OCI-M2 (cell line): ENCODE measurements around the gene DDA1.

Experiments used
- DNase-seq: peaks from one replicate; lab custom pipeline; 2025; ENCODE audit not compliant: unreplicated experiment; lab: John Stamatoyannopoulos, UW

Gene DDA1

DNA sequence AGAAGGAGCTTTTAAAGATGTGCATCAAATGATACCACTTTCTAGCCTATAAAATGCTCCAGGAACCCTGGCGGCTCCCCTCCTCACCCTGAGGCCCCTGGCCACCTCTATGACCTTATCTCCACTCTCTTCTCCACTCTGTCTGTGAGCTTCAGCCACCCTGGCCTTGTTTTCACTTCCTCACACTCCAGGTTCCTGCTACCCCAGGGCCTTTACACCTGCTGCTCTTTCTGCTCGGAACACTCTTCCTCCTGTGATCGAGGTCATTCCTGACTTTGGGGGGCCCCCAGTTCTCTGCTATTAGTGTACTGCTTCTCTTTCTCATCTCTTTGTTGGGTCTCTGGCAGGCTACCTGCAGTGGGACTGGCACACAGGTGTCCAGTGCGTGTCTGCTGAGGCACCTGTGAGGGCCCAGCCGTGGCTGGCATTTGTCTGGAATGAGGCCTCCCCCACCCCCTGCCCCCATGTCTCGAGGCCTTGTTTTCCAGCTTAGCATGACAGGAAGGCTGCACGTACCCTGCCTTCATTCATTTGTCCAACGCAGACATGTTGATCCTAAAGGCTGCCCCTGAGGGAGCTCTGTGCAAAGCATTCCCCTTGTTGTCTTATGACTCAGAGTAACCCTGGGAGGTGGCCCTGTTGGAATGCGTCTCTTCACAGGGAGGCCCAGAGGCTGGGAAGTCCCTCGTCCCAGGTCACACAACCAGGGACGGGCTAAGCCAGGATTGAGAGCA, 2.3 kb downstream of the DDA1 start:
- DNase-seq = no peak

DNA sequence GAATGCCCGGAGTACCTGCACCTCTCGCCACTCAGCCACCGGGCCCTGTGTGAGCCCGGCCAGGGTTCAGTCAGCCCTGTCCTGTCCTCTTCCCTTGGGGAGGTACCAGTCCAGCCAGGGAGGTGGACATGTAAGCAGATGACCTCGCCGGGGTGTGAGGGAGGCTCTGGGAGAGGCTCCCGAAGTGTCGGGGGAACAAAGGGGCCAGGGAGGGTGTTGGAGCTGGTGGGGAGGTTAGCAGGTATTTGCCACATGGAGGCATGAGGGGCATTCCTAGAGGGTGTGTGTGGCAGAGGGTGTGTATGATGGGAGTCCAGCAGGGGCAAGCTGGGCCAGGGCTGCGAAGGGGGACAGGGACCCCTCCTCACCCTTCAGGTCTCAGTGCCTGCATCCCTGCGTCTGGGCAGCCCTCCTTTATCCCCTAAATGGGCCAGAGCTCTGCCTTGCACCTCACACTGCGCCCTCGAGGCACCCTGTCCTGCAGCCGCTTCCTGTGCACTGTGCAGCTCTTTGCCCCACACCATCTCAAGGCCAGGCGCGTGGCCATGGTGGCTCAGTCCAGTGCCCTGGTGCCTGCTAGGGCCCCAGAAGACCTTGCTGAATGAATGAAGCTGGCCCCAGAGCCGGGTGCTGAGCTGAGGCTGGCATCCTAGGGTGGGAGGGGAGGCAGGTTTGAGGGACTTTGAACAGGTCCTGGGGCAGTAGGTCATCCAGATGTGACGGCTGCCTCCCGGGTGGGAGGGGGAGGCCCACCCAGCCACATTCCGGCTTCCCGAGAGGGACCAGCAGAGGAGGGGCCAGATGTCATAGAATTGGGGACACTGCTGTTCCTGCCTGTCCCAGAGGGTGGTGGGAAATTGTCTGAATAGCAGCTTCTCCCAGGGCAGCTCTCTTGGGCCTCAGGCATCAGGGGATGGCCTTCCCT, 3.1 kb downstream of the DDA1 start:
- DNase-seq = no peak

GRCh38 chr19:17314007-17314593, 4.7 kb downstream of the DDA1 start:
- DNase-seq = no peak

DNA sequence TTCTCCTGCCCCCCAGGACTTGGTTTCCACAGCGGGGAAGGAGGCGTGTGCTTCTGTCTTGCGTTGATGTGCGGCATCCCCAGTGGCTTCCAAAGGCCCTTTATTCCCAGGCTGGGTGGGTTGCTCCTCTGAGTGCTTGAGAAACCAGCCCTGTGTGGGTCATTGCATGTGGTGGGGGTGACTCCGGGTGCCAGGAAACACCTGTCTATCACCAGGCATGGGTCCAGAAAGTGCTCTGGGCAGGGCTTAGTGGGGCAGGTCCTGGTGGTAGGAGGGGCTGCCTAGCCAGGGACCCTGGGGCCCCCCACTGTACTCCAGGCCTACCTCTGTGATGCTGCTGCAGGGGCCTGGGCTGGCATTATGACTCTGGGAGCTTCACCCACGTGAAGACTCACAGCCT, 9.6 kb downstream of the DDA1 start:
- DNase-seq = no peak

DNA sequence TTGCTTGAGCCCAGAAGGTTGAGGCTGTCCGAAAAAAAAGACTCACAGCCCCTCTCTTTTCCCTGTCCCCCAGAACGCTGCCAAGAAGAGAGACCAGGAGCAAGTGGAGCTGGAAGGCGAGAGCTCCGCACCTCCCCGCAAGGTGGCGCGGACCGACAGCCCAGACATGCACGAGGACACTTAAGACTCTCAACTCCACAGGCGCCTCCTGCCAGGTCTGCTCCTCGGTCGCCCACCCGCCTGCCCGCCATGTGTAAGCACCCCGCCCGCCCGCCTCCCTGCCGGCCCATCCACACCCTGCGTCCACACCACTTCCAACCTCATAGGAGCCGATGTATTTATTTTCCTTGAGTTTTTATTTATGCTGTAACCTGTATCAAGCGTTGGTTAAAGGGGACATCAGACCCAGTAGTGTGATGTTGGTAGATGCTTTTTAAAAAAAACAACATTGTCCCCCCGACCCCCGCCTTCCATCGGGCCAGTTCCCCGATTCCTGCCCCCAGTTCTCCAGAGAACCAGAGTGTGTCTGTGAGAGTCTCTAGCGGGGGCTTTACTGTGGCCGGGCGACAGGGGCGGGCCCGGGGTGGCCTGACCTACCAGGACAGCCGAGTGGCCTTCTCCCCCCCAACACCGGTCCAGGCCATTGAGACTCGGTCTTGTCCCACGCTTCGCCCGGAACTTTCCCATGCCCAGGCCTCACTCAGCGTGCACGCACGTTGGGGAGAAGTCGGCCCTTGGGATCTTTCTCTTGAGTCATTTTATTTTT, 10.3 kb downstream of the DDA1 start:
- DNase-seq = no peak

DNA sequence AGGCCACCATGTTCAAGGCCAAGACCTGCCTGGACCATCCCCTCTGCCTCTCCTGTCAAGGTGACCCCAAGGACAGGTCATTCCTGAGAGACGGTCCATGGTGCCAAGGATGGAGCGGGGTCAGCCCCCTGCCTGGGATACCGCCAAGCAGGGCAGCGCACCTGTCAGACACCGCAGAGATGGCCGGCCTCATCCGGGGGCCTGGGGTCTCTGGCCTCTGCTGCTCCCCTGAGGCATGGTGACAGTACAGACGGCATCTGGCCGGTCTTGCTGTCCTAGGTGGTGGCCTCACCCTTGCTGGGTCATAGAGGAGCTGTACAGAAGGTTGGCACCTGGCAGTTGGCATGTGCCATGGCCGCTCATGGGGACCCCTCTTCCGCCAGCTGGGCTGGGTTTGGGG, 11.1 kb downstream of the DDA1 start:
- no peak for DNase-seq

DNA sequence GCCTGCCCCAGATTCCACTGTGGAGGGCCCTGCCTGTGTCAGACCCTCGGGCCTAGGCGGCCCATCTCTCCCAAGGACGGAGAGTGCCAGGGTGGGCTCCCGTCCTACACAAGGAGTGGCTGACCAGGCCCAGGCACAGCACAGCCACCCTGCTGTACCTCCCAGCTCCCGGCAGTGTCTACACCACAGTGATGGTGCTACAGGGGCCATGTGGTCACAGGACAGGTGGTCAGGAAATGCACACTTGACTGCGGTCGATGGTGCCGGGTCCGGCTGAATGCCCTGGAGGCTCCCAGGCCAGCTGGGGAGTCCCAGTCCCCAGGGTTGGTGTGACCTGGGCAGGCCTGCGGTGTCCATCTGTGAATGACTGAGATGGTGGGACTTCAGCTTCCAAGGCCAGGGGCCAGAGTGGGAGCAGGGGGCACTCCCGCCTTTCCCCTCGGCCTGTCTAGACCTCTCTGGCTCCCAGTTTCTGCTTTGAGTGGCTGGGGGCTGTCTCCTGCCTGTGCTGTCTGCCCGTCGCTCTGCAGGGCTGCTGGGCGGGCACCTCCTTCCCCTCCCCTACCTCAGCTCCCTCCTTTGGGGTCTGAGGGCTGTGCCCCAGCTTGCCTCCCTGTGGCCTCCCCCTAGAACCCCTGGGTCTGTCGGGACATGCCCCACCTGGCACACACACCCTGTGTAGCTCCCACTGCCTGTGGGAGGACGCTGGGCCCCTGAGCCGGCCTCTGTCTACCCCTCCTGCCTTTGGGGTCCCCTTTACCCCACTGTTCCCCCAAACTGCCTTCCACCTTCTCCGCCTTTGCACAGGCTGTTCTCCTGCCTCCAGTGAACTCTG, 12.5 kb downstream of the DDA1 start:
- DNase-seq = no peak

DNA sequence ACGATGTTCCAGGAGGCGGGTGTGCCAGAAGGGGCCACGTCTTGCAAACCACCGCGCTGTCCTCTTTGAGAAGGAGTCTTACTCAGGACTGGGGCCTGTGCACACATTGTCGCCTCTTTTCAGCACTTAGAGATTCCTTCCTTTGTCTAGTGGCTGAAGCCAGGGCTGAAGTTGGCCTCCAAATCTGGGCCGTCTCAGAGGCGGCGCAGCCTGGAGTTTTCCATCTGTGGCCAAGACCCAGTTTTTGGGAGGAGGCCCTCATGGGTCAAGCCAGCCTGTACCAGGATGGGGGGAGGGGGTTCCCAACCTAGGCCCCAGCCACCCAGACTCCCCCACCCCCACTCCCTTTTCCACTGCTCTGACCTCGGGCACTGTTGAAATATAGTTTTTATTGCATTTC, 13.5 kb downstream of the DDA1 start:
- DNase-seq = no peak

DNA sequence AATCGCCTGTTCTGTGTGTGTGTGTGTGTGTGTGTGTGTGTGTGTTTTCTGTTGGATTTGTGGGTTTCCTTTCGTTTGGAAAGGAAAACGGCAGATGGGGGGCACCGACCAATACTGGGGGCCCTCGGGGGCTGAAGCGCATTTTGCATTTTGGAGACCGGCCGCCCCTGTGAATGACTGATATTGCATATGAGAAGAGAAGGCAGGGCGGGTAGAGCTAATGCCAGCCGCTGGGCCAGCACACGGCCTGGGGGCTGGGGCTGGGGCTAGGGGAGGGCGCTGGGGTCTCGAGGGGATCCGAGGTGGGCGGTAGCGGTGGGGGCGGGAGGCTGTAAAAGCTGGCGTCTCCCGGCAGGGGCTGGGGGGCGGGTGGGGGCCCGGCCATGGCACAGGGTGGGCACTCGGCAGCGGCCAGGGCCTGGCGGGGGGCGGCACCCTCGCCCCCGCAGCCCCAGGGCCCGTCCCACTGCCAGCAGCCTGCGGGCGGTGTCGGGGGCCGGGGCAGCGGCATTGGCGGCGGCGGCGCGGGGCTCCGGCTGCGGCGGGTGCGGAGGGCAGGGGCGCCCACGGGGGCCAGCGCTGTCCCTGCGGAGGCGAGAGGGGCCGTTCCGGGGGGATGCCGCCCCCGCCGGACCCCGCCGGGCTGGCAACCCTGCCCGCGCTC, 14.1 kb downstream of the DDA1 start:
- DNase-seq = no peak

GRCh38 chr19:17323964-17324332, 14.6 kb downstream of the DDA1 start:
- no peak for DNase-seq

- no peak for DNase-seq
Observed at GRCh38 chr19:17324357-17325114, 15.2 kb downstream of the DDA1 start.

DNA sequence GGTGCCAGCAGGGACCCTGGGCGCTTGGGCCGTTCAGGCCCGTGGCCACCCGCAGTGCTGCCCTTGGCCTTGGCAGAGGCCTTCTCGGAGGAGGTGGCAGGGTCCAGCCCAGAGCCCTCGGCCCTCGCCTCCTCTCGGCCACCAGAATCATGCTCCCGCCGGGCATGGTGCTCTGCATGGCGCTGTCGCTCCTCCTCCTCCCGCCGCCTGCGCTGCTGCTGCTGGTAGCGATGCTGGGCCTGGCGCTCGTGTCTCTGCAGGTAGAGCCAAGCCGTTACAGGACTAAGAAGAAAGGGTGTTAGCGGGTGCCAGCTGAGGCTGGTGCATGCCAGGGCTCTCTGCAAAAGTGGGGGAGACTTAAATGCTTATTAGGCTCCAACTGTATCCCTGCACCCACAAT, 15.8 kb downstream of the DDA1 start:
- no peak for DNase-seq

GRCh38 chr19:17325881-17326594, 16.7 kb downstream of the DDA1 start:
- DNase-seq = no peak

DNA sequence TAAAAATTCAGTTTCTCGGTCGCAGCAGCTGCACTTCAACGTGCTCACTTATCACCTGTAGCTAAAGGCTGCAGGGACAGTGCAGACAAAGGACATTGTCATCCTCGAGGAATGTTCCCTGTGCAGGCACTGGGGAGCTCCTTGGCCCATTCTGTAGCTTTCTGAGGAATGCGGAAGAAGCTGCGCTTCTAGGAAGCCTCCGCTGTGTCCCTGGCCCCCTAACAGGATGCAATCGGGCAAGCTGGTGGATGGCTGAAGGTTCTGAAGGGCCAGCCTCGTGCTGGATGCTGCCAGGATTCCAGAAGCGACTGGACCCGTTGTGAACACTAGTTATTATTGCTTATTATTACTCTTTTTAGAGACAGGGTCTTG, 17.2 kb downstream of the DDA1 start:
- no peak for DNase-seq

GRCh38 chr19:17327068-17327653, 17.8 kb downstream of the DDA1 start:
- DNase-seq = no peak

- DNase-seq = no peak
Observed at GRCh38 chr19:17327654-17328516, 18.5 kb downstream of the DDA1 start.
